ENCODE measurements around the gene CHN2. TPM values are rescaled to one million over a fixed set of nuclear protein-coding genes. Genes with fewer than 3 reads are reported as not detected.

CHN2 gene
- total and polyA plus RNA-seq, 2 donors (not counting 1 experiment from before 2014, with no cell fraction given) = 0.86 to 1.4 TPM

GRCh38 chr7:29505931-29506330 is 311.4 kb downstream of the CHN2 start:
- WGBS (ENCODE audit: insufficient coverage) = 100% methylated on average over 1 of the region's 4 CpGs
- intact Hi-C loops (cut with micrococcal nuclease) = no loop called here
- Mint-ChIP-seq H3K27me3 (no peaks in the 10 kb centered on the region), H3K4me3 (no peak overlapping the region), H3K4me1 (peaks cover 9% of the 10 kb centered on the region), H3K9me3 (ENCODE audit: insufficient read depth) (no peaks in the 10 kb centered on the region), H3K27ac (no peak overlapping the region)
- no peak overlapping the region for H3K27ac ChIP-seq (ENCODE audit: low read length in 2 of 2)
- H3K79me2 ChIP-seq (ENCODE audit: control insufficient read depth, insufficient read depth, low read length) = no peaks in the 10 kb centered on the region
- H3K4me1 ChIP-seq (ENCODE audit: control insufficient read depth in 2 of 2, insufficient read depth in 2 of 2, low read length in 2 of 2) = no peaks in the 10 kb centered on the region
- no peaks in the 10 kb centered on the region for H3K36me3 ChIP-seq (replicated peaks in 1 of 2; ENCODE audit: control extremely low read depth in 1 of 2, control insufficient read depth in 1 of 2, extremely low read depth in 1 of 2, insufficient read depth in 2 of 2, low read length in 1 of 2)
- no peaks in the 10 kb centered on the region for H3K9me3 ChIP-seq (ENCODE audit: control extremely low read depth in 1 of 3, control insufficient read depth in 2 of 3, insufficient read depth in 1 of 3, low read length in 2 of 3)
- ChIA-PET POLR2A (no interaction called here), CTCF (no interaction called here)
- H2AFZ ChIP-seq (ENCODE audit: insufficient read depth, low read depth, low read length, poor library complexity, severe bottlenecking) = no peak overlapping the region
- no peak for ATAC-seq (ENCODE audit: low read depth)
- DNase-seq = no peak
- H3K9ac ChIP-seq (ENCODE audit: low read length) = no peak overlapping the region
- H3K4me2 ChIP-seq (replicated peaks; ENCODE audit: low read depth, low read length, poor library complexity, severe bottlenecking) = no peak overlapping the region
- H3K27me3 ChIP-seq (replicated peaks in 1 of 4; ENCODE audit: control extremely low read depth in 1 of 4, control insufficient read depth in 3 of 4, insufficient read depth in 4 of 4, low read length in 3 of 4) = no peaks in the 10 kb centered on the region
- no peak overlapping the region for H3K4me3 ChIP-seq (ENCODE audit: control extremely low read depth in 1 of 5, extremely low read depth in 1 of 5, insufficient read depth in 1 of 5, low read depth in 2 of 5, low read length in 4 of 5)
- H4K20me1 ChIP-seq (ENCODE audit: control insufficient read depth, insufficient read depth, low read length, poor library complexity, severe bottlenecking) = no peaks in the 10 kb centered on the region
- TF ChIP-seq, protein P1, sequence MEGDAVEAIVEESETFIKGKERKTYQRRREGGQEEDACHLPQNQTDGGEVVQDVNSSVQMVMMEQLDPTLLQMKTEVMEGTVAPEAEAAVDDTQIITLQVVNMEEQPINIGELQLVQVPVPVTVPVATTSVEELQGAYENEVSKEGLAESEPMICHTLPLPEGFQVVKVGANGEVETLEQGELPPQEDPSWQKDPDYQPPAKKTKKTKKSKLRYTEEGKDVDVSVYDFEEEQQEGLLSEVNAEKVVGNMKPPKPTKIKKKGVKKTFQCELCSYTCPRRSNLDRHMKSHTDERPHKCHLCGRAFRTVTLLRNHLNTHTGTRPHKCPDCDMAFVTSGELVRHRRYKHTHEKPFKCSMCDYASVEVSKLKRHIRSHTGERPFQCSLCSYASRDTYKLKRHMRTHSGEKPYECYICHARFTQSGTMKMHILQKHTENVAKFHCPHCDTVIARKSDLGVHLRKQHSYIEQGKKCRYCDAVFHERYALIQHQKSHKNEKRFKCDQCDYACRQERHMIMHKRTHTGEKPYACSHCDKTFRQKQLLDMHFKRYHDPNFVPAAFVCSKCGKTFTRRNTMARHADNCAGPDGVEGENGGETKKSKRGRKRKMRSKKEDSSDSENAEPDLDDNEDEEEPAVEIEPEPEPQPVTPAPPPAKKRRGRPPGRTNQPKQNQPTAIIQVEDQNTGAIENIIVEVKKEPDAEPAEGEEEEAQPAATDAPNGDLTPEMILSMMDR (IDR thresholded peaks at IDR 0.05) = no peak
- TF ChIP-seq EZH2 (IDR thresholded peaks at IDR 0.05; ENCODE audit: borderline replicate concordance, insufficient read depth, low read depth, low read length, poor library complexity, severe bottlenecking) = no peak

DNA sequence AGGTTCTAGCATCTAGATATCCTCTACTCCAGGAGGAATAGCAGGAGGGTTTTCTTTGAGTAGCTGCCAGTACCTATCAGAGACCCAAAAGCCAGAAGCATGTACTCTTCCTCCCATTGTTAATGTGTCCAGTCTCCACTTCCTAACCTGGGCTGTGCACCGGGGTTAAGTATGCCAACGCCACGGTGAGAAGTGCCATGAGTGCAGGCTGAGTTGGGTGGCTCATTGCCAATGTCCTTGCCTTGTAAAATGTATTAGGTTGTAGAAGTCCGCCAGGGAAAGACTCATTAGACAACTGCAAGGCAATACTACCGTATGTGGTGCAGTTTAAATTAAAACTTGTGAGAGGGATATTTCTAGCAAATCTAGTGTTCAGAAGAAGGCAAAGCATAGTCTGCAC is 314.0 kb downstream of the CHN2 start:
- ATAC-seq (ENCODE audit: low read depth) = no peak

More for the DNA sequence above, 314.0 kb downstream of the CHN2 start:
- Histone ChIP-seq H3K4me1 (ENCODE audit: control insufficient read depth in 2 of 2, insufficient read depth in 2 of 2, low read length in 2 of 2) (no peaks in the 10 kb centered on the region), H3K27me3 (replicated peaks in 1 of 4; ENCODE audit: control extremely low read depth in 1 of 4, control insufficient read depth in 3 of 4, insufficient read depth in 4 of 4, low read length in 3 of 4) (no peaks in the 10 kb centered on the region), H2AFZ (ENCODE audit: insufficient read depth, low read depth, low read length, poor library complexity, severe bottlenecking) (no peak overlapping the region), H3K27ac (ENCODE audit: low read length in 2 of 2) (no peak overlapping the region), H3K4me2 (replicated peaks; ENCODE audit: low read depth, low read length, poor library complexity, severe bottlenecking) (no peak overlapping the region), H3K79me2 (ENCODE audit: control insufficient read depth, insufficient read depth, low read length) (no peaks in the 10 kb centered on the region), H4K20me1 (ENCODE audit: control insufficient read depth, insufficient read depth, low read length, poor library complexity, severe bottlenecking) (no peaks in the 10 kb centered on the region), H3K9ac (ENCODE audit: low read length) (no peak overlapping the region), H3K9me3 (ENCODE audit: control extremely low read depth in 1 of 3, control insufficient read depth in 2 of 3, insufficient read depth in 1 of 3, low read length in 2 of 3) (no peaks in the 10 kb centered on the region), H3K4me3 (ENCODE audit: control extremely low read depth in 1 of 5, extremely low read depth in 1 of 5, insufficient read depth in 1 of 5, low read depth in 2 of 5, low read length in 4 of 5) (no peak overlapping the region), H3K36me3 (replicated peaks in 1 of 2; ENCODE audit: control extremely low read depth in 1 of 2, control insufficient read depth in 1 of 2, extremely low read depth in 1 of 2, insufficient read depth in 2 of 2, low read length in 1 of 2) (no peaks in the 10 kb centered on the region)
- H3K27me3 Mint-ChIP-seq = no peaks in the 10 kb centered on the region
- no peaks in the 10 kb centered on the region for H3K9me3 Mint-ChIP-seq (ENCODE audit: insufficient read depth)
- peaks cover 7% of the 10 kb centered on the region for H3K4me1 Mint-ChIP-seq
- TF ChIP-seq, protein P1 (IDR thresholded peaks at IDR 0.05) = no peak
- no peak for TF ChIP-seq EZH2 (IDR thresholded peaks at IDR 0.05; ENCODE audit: borderline replicate concordance, insufficient read depth, low read depth, low read length, poor library complexity, severe bottlenecking)
- intact Hi-C loops (cut with micrococcal nuclease) = no loop called here
- H3K27ac Mint-ChIP-seq = no peak overlapping the region
- CTCF ChIA-PET = no interaction called here
- H3K4me3 Mint-ChIP-seq = no peak overlapping the region
- DNase-seq = no peak
- POLR2A ChIA-PET = no interaction called here
- 90% methylated on average over 5 of the region's 5 CpGs for WGBS (ENCODE audit: insufficient coverage)

Data from B cell (primary cell).